ENCODE results near the gene RAB10.

The RAB10 gene

GRCh38 chr2:26058390-26058789 is 24.5 kb downstream of the RAB10 start:
- H3K4me3 ChIP-seq (ENCODE audit: control insufficient read depth, low read depth, low read length) = no peak overlapping the region
- DNase-seq (ENCODE audit: low read depth) = no peak
- TF ChIP-seq, protein P1, sequence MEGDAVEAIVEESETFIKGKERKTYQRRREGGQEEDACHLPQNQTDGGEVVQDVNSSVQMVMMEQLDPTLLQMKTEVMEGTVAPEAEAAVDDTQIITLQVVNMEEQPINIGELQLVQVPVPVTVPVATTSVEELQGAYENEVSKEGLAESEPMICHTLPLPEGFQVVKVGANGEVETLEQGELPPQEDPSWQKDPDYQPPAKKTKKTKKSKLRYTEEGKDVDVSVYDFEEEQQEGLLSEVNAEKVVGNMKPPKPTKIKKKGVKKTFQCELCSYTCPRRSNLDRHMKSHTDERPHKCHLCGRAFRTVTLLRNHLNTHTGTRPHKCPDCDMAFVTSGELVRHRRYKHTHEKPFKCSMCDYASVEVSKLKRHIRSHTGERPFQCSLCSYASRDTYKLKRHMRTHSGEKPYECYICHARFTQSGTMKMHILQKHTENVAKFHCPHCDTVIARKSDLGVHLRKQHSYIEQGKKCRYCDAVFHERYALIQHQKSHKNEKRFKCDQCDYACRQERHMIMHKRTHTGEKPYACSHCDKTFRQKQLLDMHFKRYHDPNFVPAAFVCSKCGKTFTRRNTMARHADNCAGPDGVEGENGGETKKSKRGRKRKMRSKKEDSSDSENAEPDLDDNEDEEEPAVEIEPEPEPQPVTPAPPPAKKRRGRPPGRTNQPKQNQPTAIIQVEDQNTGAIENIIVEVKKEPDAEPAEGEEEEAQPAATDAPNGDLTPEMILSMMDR (IDR thresholded peaks at IDR 0.05; ENCODE audit: control insufficient read depth, insufficient read depth, low read depth, low read length, missing control alignments) = no peak

DNA sequence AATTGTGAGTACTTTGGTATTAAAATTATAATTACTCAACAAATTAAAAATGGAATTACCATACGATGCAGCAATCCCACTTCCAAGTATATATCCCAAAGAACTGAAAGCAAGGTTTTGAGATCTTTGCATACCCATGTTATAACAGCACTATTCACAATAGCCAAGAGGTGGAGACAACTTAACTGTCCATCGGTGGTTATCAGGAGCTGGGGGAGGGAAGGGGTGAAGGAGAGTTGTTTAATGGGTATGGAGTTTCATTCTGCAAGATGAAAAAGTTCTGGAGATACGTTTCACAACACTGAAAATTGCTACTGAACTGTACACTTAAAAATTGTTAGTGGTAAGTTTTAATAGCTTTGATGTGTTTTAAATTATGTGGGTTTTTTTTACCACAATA is 25.7 kb downstream of the RAB10 start:
- TF ChIP-seq, protein P1 (IDR thresholded peaks at IDR 0.05; ENCODE audit: control insufficient read depth, insufficient read depth, low read depth, low read length, missing control alignments) = no peak
- no peak overlapping the region for H3K4me3 ChIP-seq (ENCODE audit: control insufficient read depth, low read depth, low read length)
- DNase-seq (ENCODE audit: low read depth) = no peak

GRCh38 chr2:26061539-26061938 is 27.7 kb downstream of the RAB10 start:
- TF ChIP-seq, protein P1 (IDR thresholded peaks at IDR 0.05; ENCODE audit: control insufficient read depth, insufficient read depth, low read depth, low read length, missing control alignments) = no peak
- no peak overlapping the region for H3K4me3 ChIP-seq (ENCODE audit: control insufficient read depth, low read depth, low read length)
- DNase-seq (ENCODE audit: low read depth) = no peak

GRCh38 chr2:26064846-26065245 is 31.0 kb downstream of the RAB10 start:
- DNase-seq (ENCODE audit: low read depth) = no peak

DNA sequence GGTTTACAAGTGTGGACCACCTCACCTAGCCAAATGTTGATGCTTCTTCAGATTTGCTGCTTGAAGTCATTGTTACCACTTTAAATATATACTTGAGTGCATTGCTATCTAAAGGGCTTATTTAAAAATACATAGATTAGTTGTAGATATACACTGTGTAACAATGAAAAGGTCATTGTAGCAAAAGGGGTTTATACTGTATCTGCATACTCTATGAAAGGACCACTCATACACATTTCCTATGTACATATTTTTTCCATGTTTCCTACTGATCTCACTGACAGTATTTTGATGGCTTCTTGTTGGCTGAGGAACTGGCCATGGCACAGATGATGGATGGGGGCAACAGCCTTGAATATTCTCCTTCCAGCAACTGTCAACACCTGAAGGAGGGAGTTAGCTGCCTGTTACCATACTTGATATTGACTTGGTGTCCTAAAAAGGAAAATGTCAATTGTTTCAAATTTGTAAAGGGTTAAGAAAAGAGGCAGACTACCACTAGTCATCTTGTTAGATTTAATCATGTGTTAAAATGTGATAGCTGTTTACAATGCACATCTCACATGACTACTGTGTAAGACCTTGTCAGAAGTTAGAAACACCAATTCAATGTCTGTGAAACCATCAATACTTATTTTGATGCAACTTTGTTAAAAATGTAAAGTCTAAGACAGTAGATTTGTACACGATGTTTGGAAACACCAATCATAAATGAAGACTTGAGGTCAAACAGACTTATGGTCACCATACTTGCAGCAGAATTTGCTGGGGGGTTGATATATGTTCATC is 33.5 kb downstream of the RAB10 start:
- no peak for DNase-seq (ENCODE audit: low read depth)
- H3K4me3 ChIP-seq (ENCODE audit: control insufficient read depth, low read depth, low read length) = no peak overlapping the region
- TF ChIP-seq, protein P1 (IDR thresholded peaks at IDR 0.05; ENCODE audit: control insufficient read depth, insufficient read depth, low read depth, low read length, missing control alignments) = no peak

More at GRCh38 chr2:26064846-26065245, 31.0 kb downstream of the RAB10 start:
- no peak overlapping the region for H3K4me3 ChIP-seq (ENCODE audit: control insufficient read depth, low read depth, low read length)
- TF ChIP-seq, protein P1 (IDR thresholded peaks at IDR 0.05; ENCODE audit: control insufficient read depth, insufficient read depth, low read depth, low read length, missing control alignments) = no peak

DNA sequence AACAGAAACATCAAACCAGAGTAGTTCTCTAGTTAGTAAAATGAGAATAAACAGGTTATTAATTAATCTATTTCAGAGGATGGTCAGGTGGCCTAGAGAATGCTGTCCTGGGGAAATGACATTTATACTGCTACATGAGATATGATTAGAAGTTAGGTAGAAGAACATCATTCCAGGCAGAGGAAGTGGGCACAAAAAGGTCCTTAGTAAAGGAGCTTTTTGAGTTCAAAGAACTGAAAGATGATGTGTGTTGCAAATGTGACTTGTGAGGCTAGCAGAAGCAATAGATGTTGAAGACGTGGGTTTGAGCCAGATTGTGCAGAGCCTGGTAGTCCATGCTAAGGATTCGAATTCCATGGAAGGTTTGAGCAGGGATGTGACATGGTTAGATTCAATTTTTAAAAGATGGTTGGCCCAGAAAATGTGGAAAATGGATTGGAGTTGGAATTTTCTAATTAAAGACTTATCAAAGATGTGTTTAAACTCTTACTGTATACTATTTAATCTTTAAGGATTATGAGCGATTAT is 34.2 kb downstream of the RAB10 start:
- no peak overlapping the region for H3K4me3 ChIP-seq (ENCODE audit: control insufficient read depth, low read depth, low read length)
- TF ChIP-seq, protein P1 (IDR thresholded peaks at IDR 0.05; ENCODE audit: control insufficient read depth, insufficient read depth, low read depth, low read length, missing control alignments) = no peak
- DNase-seq (ENCODE audit: low read depth) = no peak
